ENCODE measurements around the gene KIF11. TPM values are rescaled to one million over a fixed set of nuclear protein-coding genes. Genes with fewer than 3 reads are reported as not detected.

The KIF11 gene
- total and polyA plus RNA-seq, 2 of the 13 experiments (the other 11 are each of a cell fraction or from before 2014, with no cell fraction given): 8.7 to 38.4 TPM

DNA sequence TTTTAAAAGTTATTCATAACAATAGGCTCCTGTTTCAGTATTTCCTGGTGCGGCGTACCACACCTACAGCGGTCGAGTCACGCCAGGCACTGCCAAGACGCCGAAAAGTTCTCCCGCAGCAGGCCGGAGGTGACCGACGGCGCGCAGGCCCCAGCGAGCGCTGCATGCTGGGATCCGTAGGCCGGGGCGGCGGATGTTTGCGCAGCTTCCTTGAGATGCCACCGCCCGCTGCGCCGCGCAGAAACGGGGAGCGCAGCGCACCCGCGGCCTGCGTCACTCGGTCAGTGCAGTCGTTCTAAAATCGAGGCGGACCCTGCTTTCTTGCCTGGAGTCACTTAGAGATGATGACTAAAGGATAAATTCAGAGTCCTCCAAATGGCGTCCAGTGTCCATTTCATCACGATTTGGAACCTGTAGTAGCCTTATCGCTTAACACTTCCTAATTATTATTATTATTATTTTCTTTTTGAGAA, 1.3 kb upstream of the KIF11 start (continued):
- no peak for TF ChIP-seq RNF219 (CRISPR knock-in tag; IDR thresholded peaks at IDR 0.05)
- TF ChIP-seq SOX13 (IDR thresholded peaks at IDR 0.05): no peak; the same call in 1 of the 2 replicates
- TF ChIP-seq SOX13 (CRISPR knock-in tag; conservative IDR thresholded peaks at IDR 0.05 in 1 of 2, IDR thresholded peaks at IDR 0.05 in 1 of 2): peak in 1 of 2 experiments; percentile 57; a peak in 1 of 4 replicates
- TF ChIP-seq ZKSCAN8 (CRISPR knock-in tag; IDR thresholded peaks at IDR 0.05; ENCODE audit: borderline replicate concordance): no peak
- no peak for TF ChIP-seq ZKSCAN5 (CRISPR knock-in tag; IDR thresholded peaks at IDR 0.05)
- TF ChIP-seq SP5 (CRISPR knock-in tag; IDR thresholded peaks at IDR 0.05; ENCODE audit: borderline replicate concordance, low read depth): no peak
- TF ChIP-seq, protein P1, sequence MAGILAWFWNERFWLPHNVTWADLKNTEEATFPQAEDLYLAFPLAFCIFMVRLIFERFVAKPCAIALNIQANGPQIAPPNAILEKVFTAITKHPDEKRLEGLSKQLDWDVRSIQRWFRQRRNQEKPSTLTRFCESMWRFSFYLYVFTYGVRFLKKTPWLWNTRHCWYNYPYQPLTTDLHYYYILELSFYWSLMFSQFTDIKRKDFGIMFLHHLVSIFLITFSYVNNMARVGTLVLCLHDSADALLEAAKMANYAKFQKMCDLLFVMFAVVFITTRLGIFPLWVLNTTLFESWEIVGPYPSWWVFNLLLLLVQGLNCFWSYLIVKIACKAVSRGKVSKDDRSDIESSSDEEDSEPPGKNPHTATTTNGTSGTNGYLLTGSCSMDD (CRISPR knock-in tag; IDR thresholded peaks at IDR 0.05): no peak
- no peak for TF ChIP-seq TCF7 (IDR thresholded peaks at IDR 0.05; ENCODE audit: low read depth)
- TF ChIP-seq TBL1XR1 (IDR thresholded peaks at IDR 0.05; ENCODE audit: borderline replicate concordance, low read length, partially characterized antibody): no peak
- no peak for TF ChIP-seq NFIC (IDR thresholded peaks at IDR 0.05; ENCODE audit: low read length)
- TF ChIP-seq SIX4 (CRISPR knock-in tag; IDR thresholded peaks at IDR 0.05): peak; percentile 26; the same call in 1 of the 2 replicates
- TF ChIP-seq, protein P2, sequence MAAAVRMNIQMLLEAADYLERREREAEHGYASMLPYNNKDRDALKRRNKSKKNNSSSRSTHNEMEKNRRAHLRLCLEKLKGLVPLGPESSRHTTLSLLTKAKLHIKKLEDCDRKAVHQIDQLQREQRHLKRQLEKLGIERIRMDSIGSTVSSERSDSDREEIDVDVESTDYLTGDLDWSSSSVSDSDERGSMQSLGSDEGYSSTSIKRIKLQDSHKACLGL (CRISPR knock-in tag; IDR thresholded peaks at IDR 0.05): no peak
- peak; percentile 95 for TF ChIP-seq KDM3A (CRISPR knock-in tag; IDR thresholded peaks at IDR 0.05; ENCODE audit: low read depth)
- TF ChIP-seq USF2 (IDR thresholded peaks at IDR 0.05; ENCODE audit: low read depth, low read length): no peak
- TF ChIP-seq USF2 (CRISPR knock-in tag; IDR thresholded peaks at IDR 0.05; ENCODE audit: borderline replicate concordance): 0 out of 2 replicates have a peak, but pooled peaks have one; percentile 5
- no peak for TF ChIP-seq NBN (conservative IDR thresholded peaks at IDR 0.05)
- no peak for TF ChIP-seq ZNF839 (CRISPR knock-in tag; IDR thresholded peaks at IDR 0.05; ENCODE audit: borderline replicate concordance)
- TF ChIP-seq ZNF737 (CRISPR knock-in tag; IDR thresholded peaks at IDR 0.05; ENCODE audit: borderline replicate concordance): no peak
- no peak for TF ChIP-seq ZNF256 (CRISPR knock-in tag; conservative IDR thresholded peaks at IDR 0.05)
- TF ChIP-seq, protein P3, sequence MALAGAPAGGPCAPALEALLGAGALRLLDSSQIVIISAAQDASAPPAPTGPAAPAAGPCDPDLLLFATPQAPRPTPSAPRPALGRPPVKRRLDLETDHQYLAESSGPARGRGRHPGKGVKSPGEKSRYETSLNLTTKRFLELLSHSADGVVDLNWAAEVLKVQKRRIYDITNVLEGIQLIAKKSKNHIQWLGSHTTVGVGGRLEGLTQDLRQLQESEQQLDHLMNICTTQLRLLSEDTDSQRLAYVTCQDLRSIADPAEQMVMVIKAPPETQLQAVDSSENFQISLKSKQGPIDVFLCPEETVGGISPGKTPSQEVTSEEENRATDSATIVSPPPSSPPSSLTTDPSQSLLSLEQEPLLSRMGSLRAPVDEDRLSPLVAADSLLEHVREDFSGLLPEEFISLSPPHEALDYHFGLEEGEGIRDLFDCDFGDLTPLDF (CRISPR knock-in tag; IDR thresholded peaks at IDR 0.05): peak; percentile 80
- TF ChIP-seq MED8 (CRISPR knock-in tag; IDR thresholded peaks at IDR 0.05; ENCODE audit: insufficient replicate concordance): no peak
- TF ChIP-seq MIER3 (CRISPR knock-in tag; IDR thresholded peaks at IDR 0.05; ENCODE audit: borderline replicate concordance): peak; percentile 62
- TF ChIP-seq POGK (CRISPR knock-in tag; conservative IDR thresholded peaks at IDR 0.05): peak; percentile 57

Measured in HepG2 (cell line).